GM21825 (cell line): ENCODE data around the gene RNF123.
"Not testable (repeated sequence)": the region's sequence is repeated elsewhere in the genome, so short reads cannot be mapped to it uniquely, and the experiment has no call there.

Experiments used
- ATAC-seq: cut with Tn5 transposase; IDR thresholded peaks from one replicate; pipeline ENCODE4 v1.9.1; 2021; ENCODE audit warnings: mild to moderate bottlenecking, moderate library complexity; ENCODE audit not compliant: unreplicated experiment

Gene RNF123

DNA sequence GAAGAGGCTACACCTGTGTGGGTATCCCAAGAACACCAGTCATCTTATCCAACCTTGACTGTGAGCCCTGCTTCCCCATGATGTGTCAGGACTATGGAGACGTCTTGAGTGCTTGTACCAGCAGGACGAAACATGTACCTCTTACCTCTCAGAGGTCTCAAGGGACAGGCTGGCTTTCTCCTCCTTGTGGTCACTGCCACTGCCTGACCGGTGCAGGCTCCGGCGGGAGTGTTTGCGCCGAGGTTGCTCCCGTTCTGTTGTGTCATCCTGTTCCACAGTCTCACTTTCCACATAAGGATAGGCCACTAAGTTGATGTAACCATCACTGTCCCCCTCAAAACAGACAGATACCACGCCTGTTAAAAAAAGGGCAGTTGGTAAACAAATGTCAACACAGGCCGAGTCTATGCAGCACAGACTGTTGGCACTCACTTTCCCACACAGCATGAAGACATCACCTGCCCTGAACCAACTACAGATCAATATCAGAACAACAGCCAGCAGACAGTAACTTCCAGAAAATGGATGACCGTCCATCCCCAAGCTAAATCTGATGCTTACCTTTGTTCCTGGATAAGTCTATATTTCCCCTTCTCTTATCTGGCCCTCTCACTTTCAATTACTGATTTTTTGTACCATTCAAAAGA, 48.8 kb downstream of the RNF123 start:
- no peak for ATAC-seq

DNA sequence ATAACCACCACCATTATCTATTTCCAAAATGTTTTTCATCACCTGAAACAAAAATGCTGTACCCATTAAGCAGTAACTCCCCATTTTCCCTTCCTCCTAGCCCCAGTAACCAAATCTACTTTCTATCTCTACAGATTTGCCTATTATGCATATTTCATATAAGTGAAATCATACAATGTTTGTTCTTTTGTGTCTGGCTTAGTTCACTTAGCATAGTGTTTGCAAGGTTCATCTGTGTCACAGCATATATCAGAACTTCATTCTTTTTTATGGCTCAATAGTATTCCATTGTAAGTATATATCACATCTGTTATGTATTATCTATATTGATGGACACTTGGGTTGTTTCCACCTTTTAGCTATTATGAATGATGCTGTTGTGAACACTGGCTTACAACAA, 51.1 kb downstream of the RNF123 start:
- ATAC-seq, result no peak

- ATAC-seq, result no peak
Observed at GRCh38 chr3:49745986-49746385, 56.6 kb downstream of the RNF123 start.

DNA sequence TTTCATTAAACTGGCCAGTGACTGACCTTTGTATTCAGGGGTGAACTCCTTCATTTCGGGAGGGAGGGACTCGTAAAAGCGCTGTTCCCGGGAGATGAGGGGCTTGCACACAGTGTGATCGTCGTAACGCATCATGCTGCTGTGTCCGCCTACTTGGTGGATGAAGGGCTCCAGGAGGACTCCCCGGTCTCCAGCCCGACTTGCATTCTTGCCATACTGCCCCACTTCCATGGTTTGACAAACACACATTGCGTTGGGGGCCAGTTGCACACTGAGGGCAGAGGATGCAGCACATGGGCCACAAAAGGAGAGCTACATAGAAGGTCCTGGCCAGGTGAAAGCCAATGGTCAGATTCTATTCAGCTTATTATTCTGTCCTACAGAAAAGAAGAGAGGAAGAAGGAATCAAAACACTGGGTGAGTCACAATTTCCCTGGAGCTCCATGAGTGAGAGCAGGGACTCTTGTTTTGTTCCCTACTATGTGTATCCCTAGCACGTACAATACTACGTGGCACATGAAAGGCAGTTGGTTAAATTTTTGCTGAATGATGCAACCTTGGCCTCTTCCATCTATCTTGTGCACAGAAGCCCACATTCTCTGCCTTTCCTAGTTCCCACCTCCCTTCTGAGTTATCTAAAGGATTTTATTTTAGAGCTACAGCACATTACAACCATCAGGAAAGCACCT, 58.6 kb downstream of the RNF123 start:
- no peak for ATAC-seq

DNA sequence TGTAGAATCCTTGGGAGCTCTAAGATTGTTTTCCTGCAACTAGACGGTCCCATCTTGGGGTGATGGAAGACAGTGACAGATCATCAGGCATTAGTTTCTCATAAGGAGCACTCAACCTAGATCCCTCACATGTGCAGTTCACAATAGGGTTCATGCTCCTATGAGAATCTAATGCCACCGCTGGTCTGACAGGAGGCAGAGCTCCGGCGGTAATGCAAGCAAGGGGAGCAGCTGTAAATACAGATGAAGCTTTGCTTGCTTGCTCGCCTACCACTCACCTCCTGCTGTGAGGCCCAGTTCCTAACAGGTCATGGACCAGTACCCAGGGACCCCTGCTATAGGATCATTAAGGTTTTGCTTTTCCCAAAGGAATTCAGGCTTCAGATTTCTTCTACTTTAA, 59.5 kb downstream of the RNF123 start:
- not testable (repeated sequence) for ATAC-seq

DNA sequence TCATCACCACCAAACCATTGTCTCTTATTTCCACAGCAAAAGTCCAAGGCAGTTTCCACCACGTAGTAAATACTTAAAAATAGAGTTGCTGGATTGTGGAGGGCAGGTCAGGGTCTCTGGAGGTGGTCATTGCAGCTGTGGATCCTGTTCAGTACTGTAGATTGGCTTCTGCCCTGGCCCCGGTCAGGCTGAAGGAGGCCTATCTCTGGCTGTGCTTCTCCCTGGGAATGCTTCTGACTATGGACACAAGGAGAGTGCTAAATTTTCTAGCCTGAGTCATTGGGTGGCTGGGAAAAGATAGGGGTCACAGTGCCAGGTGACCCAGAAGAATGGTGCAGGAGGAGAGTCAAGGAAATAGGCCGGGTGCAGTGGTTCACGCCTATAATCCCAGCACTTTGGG, 60.7 kb downstream of the RNF123 start:
- no peak for ATAC-seq

GRCh38 chr3:49751501-49751900, 62.1 kb downstream of the RNF123 start:
- ATAC-seq, result no peak

DNA sequence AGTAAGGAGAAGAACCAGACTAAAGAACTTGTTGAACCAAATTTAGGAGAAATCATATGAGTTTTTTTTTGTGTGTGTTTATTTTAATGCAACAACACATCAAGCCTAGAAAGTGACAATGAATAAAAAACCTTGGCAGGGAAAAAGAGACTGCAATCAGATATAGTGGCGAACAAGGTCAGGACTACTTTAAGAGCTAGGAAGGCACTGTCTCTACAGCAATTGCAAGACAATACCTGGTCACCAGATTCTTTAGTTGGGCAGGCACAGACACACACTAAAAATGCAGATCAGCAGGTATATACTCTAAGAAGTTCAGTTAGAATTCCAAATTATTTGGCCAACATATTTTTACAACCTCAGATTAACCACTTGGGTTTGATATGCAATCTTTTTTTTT, 65.2 kb downstream of the RNF123 start:
- no peak for ATAC-seq

GRCh38 chr3:49756036-49756435, 66.7 kb downstream of the RNF123 start:
- no peak for ATAC-seq

DNA sequence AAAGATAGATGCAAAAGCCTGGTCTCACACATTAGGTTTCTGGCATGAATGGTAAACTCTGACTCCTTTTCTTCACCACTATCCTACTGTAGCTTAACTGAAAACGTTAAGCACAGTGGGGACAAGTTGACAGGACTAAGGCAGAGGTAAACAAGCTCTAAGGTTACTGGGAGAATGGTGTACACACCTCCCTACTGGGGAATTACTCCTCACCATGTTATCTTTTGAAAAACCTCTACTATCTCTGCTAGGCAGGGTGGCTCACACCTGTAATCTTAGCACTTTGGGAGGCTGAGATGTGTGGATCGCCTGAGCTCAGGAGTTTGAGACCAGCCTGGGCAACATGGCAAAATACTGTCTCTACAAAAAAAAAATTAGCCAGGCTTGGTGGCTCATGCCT, 67.8 kb downstream of the RNF123 start:
- ATAC-seq, result no peak

DNA sequence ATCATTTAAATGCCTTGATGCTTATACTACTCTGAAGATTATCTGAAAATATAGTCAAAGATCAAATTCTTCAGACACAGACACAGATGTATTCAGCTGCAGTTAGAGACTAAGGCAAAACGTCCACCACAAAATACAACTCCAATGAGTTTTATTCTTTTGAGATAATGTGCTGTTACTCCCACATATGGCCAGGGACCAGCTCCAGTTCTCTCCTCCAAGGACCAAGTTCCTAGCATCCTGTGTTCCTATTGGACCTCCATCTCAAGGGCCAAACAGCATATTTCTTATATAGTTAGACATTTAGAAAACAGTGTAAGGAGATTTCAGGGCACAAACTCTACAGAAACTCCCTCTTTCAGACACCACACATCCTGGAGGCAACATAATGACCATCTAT, 69.9 kb downstream of the RNF123 start:
- ATAC-seq, result no peak

DNA sequence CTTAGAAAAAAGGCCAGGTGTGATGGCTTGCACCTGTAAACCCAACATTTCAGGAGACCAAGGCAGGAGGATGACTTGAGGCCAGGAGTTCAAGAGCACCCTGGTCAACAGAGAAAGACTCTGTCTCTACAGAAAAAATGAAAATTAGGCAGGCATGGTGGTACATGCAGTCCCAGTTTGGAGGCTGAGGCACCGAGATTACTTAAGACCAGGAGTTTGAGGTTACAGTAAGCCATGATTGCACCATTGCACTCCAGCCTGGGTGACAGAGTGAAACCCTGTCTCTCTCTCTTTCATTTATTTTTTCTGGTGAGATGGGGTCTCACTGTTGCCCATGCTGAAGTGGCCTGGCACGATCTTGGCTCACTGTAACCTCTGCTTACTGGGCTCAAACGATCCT, 72.3 kb downstream of the RNF123 start:
- ATAC-seq, result no peak

DNA sequence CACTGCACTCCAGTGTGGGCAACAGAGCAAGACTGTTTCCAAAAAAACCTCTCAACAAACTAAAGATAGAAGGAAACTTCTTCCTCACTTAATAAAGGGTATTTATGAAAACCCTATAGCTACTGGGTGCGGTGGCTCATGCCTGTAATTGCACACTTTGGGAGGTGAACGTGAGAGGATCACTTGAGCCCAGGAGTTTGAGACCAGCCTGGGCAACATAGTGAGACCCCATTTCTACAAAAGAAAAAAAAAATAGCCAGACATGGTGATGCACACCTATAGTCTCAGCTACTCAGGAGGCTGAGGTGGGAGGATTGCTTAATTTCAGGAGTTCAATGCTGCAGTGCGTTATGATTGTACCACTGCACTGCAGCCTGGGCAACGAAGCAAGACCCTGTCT, 74.6 kb downstream of the RNF123 start:
- no peak for ATAC-seq

DNA sequence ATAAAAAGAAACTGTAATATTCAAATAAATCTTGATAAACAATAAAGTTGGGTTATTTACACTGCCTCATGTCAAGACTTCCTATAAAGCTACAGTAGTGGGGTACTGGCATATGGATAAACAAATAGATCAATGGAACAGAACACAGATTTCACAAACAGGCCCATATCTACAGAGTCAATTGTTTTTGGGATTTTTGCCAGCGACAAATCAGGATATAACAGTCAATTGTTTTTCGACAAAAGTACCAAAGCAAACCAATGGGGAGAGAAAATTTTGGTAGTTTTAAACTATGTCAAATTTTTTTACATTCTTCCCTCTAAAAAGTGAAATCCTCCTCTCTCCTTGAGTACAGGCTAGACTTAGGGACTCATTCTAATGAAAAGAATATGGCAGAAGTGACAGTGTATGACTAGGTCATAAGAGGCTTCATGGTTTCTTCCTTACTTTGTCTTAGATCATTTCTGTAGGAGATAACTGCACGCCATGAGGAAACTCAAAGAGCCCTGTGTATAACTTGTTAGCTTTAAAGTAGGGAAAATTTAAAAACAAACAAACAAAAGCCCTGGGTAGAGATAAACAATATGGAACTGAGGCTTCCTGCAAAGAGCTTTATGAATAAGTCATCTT, 80.0 kb downstream of the RNF123 start:
- no peak for ATAC-seq

- ATAC-seq, result no peak
Observed at GRCh38 chr3:49769926-49770325, 80.6 kb downstream of the RNF123 start.
